Suprapubic skin (tissue), 4 donors: Measurements from ENCODE around the gene NRARP. TPM values are rescaled to one million over a fixed set of nuclear protein-coding genes. Genes with fewer than 3 reads are reported as not detected.
A peak's percentile ranks its signal among the peaks of the same experiment; 100 is the strongest.
"Not testable (repeated sequence)": the region's sequence is repeated elsewhere in the genome, so short reads cannot be mapped to it uniquely, and the experiment has no call there.

ENCODE experiments used
- DNase-seq, 2 donors: peaks; one replicate each; pipeline ENCODE4 v3.0.0-alpha.2; 2019; ENCODE audit warnings: low spot score in 2 of 2
- H3K27ac ChIP-seq: fragments of 200-600 bp; sonication (generic); one replicate; pipeline ENCODE4 v1.5.1; 2019
- H3K27me3 ChIP-seq: fragments of 200-600 bp; sonication (generic); one replicate; pipeline ENCODE4 v1.5.1; 2019
- H3K36me3 ChIP-seq: fragments of 200-600 bp; sonication (generic); one replicate; pipeline ENCODE4 v1.5.1; 2019
- H3K4me1 ChIP-seq: fragments of 200-600 bp; sonication (generic); one replicate; pipeline ENCODE4 v1.5.1; 2019
- H3K4me3 ChIP-seq: fragments of 200-600 bp; sonication (generic); one replicate; pipeline ENCODE4 v1.5.1; 2019; ENCODE audit warnings: mild to moderate bottlenecking
- H3K9me3 ChIP-seq: fragments of 200-600 bp; sonication (generic); one replicate; pipeline ENCODE4 v1.5.1; 2019
- EP300 ChIP-seq: sonication (generic); formaldehyde crosslinking; IDR thresholded peaks from one replicate; pipeline ENCODE4 v1.6.1; 2017; ENCODE audit warnings: antibody characterized with exemption
- POLR2A ChIP-seq, 2 donors: fragments of 450-650 bp; IDR thresholded peaks; one replicate each; pipeline ENCODE4 v1.6.1; 2017; ENCODE audit warnings: antibody characterized with exemption in 2 of 2, mild to moderate bottlenecking in 2 of 2, moderate library complexity in 2 of 2
- POLR2AphosphoS5 ChIP-seq, 3 donors: sonication (generic); formaldehyde crosslinking; IDR thresholded peaks; one replicate each; pipeline ENCODE4 v1.6.1; 2017; ENCODE audit warnings: antibody characterized with exemption in 3 of 3
- WGBS: methylation state at CpG from one replicate; pipeline ENCODE4 v1.1.5; 2018; 5-methylcytosine and 5-hydroxymethylcytosine counted together
- total RNA-seq, 4 donors: library from RNA; depleted of rRNA; stranded (reverse); fragments of >200 nt; gene quantifications; one replicate each; pipeline ENCODE4 v1.1.0, GENCODE V29; 2016
- TF ChIP-seq, protein P1 (sequence below), 2 donors: fragments of 200-600 bp in 1 of 2; fragments of 450-650 bp in 1 of 2; sonication (generic) in 1 of 2; IDR thresholded peaks; one replicate each; pipeline ENCODE4 v1.5.1; 2016 to 2019; ENCODE audit warnings: antibody characterized with exemption in 2 of 2, mild to moderate bottlenecking in 1 of 2, moderate library complexity in 1 of 2

The NRARP gene
- total RNA-seq, 4 donors from 2014 or later: 25.3 to 69.0 (median 65.5) TPM

DNA sequence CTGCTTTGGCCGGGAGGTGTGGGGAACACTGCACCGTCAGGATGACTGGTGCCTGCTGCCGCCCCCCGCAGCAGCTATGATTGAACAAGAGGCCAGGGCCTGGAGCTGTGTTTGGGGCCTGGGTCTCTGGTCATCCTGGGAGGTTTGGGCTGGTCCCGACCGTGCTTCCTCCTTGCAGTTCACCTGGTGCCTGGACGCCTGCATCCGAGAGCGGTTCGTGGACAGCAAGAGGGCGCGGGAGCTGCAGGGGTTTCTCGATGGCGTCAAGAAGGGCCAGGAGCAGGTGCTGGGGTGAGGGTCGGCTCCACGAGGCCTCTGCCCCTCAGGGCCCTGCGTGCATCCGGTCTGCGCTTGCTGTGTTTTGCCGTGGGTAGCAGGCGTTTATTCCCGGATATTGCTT, 38.0 kb downstream of the NRARP start:
- WGBS: 92% methylated on average over 21 of the region's 22 CpGs
- TF ChIP-seq POLR2AphosphoS5 (IDR thresholded peaks at IDR 0.05) (no peak), POLR2A (IDR thresholded peaks at IDR 0.05) (no peak), EP300 (no peak)
- TF ChIP-seq, protein P1, sequence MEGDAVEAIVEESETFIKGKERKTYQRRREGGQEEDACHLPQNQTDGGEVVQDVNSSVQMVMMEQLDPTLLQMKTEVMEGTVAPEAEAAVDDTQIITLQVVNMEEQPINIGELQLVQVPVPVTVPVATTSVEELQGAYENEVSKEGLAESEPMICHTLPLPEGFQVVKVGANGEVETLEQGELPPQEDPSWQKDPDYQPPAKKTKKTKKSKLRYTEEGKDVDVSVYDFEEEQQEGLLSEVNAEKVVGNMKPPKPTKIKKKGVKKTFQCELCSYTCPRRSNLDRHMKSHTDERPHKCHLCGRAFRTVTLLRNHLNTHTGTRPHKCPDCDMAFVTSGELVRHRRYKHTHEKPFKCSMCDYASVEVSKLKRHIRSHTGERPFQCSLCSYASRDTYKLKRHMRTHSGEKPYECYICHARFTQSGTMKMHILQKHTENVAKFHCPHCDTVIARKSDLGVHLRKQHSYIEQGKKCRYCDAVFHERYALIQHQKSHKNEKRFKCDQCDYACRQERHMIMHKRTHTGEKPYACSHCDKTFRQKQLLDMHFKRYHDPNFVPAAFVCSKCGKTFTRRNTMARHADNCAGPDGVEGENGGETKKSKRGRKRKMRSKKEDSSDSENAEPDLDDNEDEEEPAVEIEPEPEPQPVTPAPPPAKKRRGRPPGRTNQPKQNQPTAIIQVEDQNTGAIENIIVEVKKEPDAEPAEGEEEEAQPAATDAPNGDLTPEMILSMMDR (IDR thresholded peaks at IDR 0.05): no peak
- H3K9me3 ChIP-seq: no peaks in the 10 kb centered on the region
- H3K27me3 ChIP-seq: no peaks in the 10 kb centered on the region
- H3K36me3 ChIP-seq: peaks cover 55% of the 10 kb centered on the region
- no peak overlapping the region for H3K4me3 ChIP-seq
- H3K4me1 ChIP-seq: peaks cover 14% of the 10 kb centered on the region
- H3K27ac ChIP-seq: no peak overlapping the region
- no peak for DNase-seq

DNA sequence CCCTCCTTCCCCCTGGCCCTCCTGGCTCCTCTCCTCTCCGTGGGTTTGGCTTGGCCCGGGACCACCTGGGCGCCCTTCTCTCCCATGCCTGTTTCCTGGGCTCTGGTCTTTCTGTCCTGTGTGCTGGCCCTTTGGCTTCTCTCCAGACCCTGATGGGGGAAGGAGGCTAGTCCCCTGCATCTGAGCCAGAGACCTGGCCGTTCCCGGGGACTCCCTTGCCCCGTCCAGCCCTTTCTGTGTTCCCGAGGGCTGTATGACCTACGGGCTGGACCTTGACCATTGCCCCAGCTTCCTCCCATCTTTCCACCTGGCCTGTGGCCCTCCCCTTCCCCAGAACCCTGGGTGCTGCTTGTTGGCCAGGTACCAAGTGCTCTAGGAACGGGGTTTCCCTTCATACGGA, 38.6 kb downstream of the NRARP start:
- peaks cover 53% of the 10 kb centered on the region for H3K36me3 ChIP-seq
- DNase-seq: no peak
- no peak overlapping the region for H3K27ac ChIP-seq
- no peaks in the 10 kb centered on the region for H3K9me3 ChIP-seq
- no peak overlapping the region for H3K4me3 ChIP-seq
- TF ChIP-seq POLR2A (IDR thresholded peaks at IDR 0.05) (no peak), EP300 (no peak), POLR2AphosphoS5 (IDR thresholded peaks at IDR 0.05) (no peak)
- TF ChIP-seq, protein P1 (IDR thresholded peaks at IDR 0.05): no peak
- H3K4me1 ChIP-seq: peaks cover 8% of the 10 kb centered on the region
- 81% methylated on average over 10 of the region's 10 CpGs for WGBS
- H3K27me3 ChIP-seq: no peaks in the 10 kb centered on the region

DNA sequence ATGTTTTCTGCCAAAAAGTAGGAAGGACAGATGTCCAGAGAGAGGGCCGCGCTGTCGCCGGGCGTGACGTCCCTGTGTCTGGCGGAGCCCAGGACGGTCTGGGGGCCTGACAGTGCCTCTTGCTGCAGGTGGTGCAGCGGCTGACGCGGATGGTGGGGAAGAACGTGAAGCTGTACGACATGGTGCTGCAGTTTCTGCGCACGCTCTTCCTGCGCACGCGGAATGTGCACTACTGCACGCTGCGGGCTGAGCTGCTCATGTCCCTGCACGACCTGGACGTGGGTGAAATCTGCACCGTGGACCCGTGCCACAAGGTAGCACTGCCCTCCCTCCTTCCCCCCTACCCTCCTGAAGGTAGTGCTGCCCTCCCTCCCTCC, 39.2 kb downstream of the NRARP start:
- Histone ChIP-seq H3K4me1 (peaks cover 5% of the 10 kb centered on the region), H3K27me3 (no peaks in the 10 kb centered on the region), H3K4me3 (no peak overlapping the region), H3K9me3 (no peaks in the 10 kb centered on the region), H3K27ac (no peak overlapping the region), H3K36me3 (peaks cover 49% of the 10 kb centered on the region)
- TF ChIP-seq POLR2A (IDR thresholded peaks at IDR 0.05): no peak
- TF ChIP-seq, protein P1 (IDR thresholded peaks at IDR 0.05): no peak
- TF ChIP-seq POLR2AphosphoS5 (IDR thresholded peaks at IDR 0.05): no peak
- no peak for TF ChIP-seq EP300
- peak in 1 of 2 donors; percentile 64 for DNase-seq
- WGBS: 92% methylated on average over 24 of the region's 24 CpGs

DNA sequence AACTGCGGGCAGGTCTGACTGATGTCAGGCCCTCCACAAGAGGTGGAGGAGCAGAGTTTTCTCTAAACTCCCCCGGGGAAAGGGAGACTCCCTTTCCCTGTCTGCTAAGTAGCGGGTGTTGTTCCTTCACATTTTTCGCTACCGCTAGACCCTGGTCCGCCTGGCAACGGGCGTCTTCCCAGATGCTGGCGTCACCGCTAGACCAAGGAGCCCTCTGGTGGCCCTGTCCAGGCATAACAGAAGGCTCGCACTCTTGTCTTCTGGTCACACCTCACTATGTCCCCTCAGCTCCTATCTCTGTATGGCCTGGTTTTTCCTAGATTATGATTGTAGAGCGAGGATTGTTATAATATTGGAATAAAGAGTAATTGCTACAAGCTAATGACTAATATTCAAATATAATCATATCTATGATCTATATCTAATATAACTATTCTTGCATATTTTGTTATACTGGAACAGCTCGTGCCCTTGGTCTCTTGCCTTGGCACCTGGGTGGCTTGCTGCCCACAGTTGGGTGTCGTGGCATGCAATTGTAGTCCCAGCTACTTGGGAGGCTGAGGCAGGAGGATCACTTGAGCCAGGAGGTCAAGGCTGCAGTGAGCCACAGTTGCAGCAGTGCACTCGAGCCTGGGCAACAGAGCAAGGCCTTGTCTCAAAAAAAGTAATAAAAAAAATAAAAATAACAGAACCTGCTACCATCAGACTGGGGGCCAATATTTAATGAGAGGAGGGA, 39.7 kb downstream of the NRARP start:
- WGBS: 47% methylated on average over 8 of the region's 15 CpGs
- not testable (repeated sequence) for H3K9me3 ChIP-seq

DNA sequence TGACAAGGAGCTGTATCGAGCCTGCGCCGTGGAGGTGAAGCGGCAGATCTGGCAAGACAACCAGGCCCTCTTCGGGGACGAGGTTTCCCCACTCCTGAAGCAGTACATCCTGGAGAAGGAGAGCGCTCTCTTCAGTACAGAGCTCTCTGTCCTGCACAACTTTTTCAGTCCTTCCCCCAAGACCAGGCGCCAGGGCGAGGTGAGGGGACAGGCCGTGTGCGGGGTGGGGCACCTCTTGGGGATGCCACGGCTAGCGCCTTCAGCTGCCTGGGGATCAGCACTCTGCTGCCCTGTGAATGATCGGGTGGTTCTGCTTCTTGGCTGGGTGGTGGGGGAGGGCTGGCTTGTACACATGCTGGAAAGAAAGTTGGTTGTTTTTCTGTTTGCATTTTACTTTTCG, 45.2 kb downstream of the NRARP start:
- no peak for TF ChIP-seq POLR2AphosphoS5 (IDR thresholded peaks at IDR 0.05)
- TF ChIP-seq POLR2A (IDR thresholded peaks at IDR 0.05): no peak
- TF ChIP-seq, protein P1 (IDR thresholded peaks at IDR 0.05): no peak
- TF ChIP-seq EP300: no peak
- WGBS: 92% methylated on average over 4 of the region's 15 CpGs
- H3K27me3 ChIP-seq: no peaks in the 10 kb centered on the region
- H3K4me1 ChIP-seq: peaks cover 30% of the 10 kb centered on the region
- DNase-seq: no peak
- H3K36me3 ChIP-seq: peaks cover 19% of the 10 kb centered on the region
- no peak overlapping the region for H3K27ac ChIP-seq
- H3K9me3 ChIP-seq: no peaks in the 10 kb centered on the region
- peak overlapping the region; percentile 93 for H3K4me3 ChIP-seq

More for the DNA sequence above, 39.7 kb downstream of the NRARP start:
- not testable (repeated sequence) for H3K27ac ChIP-seq, H3K4me1 ChIP-seq, H3K4me3 ChIP-seq, H3K27me3 ChIP-seq
- H3K36me3 ChIP-seq: peaks cover 48% of the 10 kb centered on the region
- DNase-seq: peak in 1 of 2 donors; percentile 44
- TF ChIP-seq, protein P1 (IDR thresholded peaks at IDR 0.05): peak in 1 of 2 donors; percentile 39
